Stimulated activated CD4-positive, alpha-beta T cell treated with anti-CD3 and anti-CD28 coated beads, Interleukin-15, amount 100 ng/mL, for 1 hour (primary cell): ENCODE data around the gene CCR4.
"Not testable (repeated sequence)": the region's sequence is repeated elsewhere in the genome, so short reads cannot be mapped to it uniquely, and the experiment has no call there.

ENCODE experiments used
- DNase-seq, 2 donors: peaks; one replicate each; pipeline ENCODE4 v3.0.0-alpha.2; 2020; ENCODE audit warnings: low read depth in 1 of 2, low spot score in 1 of 2

Gene CCR4

DNA sequence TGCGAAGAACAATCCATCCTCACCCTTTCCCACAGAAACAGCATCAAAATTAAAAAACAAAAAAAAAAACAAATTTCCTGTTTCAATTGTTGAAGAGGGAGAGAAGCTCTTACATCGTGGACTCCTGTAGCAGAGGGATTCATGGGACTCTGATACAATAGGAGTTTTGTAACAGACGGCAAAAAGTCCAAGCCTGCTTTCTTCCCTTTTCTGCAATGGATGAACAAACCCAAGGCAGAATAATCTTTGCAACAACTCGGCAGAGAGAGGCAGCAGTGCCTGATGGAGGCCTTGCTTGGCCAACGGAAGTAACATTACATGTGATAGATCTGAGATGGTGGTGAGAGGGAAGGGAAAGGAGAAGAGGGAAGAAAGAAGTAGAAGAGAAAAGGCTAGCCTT, 26.9 kb downstream of the CCR4 start:
- no peak for DNase-seq

DNA sequence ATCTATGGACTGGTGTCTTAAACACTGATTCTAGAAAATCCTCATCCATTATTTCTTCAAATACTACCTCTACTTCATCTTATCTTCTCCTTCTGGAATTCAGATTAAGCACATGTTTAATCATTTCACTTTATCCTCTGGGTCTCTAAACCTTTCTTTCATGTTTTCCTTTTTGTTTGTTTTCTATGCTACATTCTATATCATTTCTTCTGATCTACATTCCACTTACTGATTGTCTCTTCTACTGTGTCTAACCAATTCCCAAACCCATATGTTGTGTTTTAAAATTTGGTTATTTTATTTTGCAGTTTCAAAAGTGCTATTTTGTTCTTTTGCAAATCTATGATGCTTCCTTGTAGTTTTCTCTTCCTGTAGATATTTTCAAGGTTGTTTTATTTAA, 31.7 kb downstream of the CCR4 start:
- no peak for DNase-seq

DNA sequence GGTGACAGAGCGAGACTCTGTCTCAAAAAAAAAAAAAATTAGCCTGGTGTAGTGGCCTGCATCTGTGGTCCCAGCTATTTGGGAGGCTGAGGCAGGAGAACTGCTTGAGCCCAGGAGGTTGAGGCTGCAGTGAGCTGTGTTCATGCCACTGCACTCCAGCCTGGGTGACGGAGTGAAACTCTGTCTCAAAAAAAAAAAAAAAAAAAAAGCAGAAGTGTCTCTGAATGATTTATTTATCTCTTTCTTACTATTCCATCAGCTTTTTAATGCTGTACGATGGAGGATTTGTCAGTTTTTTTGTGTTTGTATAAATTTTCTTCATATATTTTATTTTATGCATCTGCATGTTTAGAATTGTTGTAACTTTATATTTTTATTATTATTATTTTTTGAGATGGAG, 33.5 kb downstream of the CCR4 start:
- DNase-seq, result not testable (repeated sequence)

DNA sequence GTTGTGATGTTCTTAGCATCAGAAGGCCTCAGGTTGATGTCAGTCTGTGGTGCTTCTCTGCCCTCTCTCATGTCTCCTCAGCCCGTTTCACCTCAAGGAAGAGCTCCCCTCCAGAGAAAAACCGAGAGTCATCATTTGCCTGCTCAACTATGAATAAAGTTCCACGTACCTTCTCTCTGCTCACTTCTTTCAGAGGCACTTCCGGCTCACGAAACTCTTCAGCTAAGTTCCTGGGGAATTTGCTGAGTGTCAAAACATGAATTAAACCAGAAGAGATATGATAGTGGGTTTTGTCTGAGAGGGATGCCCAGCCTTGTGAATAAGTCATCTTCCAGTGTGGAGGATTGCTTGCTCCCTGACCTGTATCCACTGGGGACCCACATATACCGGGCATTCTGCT, 37.7 kb downstream of the CCR4 start:
- no peak for DNase-seq

DNA sequence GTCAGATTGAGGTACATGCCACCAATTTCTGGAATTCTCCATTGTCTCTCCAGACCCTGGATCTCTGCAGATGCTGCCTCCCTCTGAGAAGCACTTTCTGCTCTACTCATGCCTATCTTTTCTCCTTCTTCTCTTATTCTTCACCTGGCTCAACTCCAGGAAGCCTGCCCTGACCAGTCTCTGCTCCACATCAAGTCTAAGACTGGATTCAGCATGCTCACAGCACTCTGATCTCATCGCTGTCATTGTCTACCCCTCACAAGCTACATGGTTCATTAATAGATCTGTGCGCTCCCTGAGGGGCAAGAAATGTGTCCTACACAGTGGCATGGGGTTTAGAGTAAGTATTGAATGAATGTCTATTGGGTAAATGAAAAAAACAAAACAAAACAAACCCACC, 38.7 kb downstream of the CCR4 start:
- no peak for DNase-seq

DNA sequence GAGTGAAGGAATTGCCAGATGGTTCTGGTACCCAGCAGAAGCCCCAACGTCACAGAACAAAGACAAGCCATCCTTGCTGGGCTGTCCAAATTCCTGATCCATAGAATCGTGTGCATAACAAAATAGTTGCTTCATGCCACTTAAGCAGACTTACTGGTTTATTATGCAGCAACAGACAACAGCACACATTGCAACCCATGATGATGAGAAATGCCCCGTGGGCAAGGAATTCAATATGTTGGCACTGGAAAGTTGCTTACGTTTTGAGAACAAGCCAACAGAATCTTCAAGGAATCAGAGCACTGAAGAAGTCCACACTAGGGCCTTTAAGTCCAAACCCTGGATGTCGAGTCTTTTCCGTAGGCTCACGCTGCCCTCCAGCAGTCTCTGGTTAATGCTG, 40.3 kb downstream of the CCR4 start:
- DNase-seq, result no peak

DNA sequence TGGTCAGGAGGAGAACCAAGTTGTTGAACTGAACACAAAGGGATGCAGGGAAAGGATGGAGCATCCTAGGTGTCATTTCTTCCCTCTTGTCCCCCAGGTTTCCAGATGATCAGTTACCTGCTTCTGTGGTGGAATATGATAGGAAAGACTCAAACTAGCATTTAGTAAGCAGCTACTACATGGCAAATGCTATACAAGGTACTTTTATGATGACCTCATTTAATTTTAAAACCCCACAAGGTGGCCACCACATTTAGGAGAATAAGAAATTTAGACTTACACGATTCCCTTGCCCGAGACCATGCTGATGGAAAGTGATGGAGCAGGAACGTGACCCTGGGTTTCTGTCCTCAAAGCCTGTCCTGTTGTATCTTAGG, 40.9 kb downstream of the CCR4 start:
- no peak for DNase-seq

DNA sequence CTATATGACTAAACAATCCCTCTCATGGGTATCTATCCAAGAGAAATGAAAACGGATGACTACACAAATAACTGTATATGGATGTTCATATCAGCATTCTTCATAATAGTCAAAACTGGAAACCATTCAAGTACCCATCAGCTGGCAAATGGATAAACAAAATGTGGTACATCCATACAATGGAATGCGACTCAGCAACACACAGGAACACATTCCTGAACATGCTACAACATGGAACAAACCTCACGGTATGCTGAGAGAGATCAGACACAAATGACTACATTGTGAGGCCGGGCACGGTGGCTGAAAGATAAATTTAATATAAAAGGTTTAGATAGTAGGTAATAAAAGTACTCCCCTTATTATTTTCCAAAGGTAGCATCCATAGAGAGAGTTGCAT, 42.6 kb downstream of the CCR4 start:
- no peak for DNase-seq

DNA sequence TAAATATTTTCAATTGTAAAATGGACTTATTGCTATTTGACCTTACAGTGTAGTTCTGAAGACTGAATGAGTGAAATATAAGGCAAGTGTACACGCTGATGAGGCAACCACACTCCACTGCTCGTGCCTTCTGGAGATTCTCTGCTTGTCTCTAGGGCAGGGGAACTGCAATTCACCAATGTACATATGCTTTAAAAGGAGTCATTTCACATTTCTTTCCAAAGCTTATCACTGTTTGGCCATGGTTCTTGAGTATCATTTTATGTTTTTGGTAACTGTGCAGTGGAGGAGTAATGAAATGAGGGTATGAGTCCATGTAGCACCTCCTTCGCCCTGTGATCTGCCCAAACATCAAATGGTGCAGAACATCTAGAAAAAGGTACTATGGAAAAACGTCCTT, 43.7 kb downstream of the CCR4 start:
- DNase-seq, result no peak

DNA sequence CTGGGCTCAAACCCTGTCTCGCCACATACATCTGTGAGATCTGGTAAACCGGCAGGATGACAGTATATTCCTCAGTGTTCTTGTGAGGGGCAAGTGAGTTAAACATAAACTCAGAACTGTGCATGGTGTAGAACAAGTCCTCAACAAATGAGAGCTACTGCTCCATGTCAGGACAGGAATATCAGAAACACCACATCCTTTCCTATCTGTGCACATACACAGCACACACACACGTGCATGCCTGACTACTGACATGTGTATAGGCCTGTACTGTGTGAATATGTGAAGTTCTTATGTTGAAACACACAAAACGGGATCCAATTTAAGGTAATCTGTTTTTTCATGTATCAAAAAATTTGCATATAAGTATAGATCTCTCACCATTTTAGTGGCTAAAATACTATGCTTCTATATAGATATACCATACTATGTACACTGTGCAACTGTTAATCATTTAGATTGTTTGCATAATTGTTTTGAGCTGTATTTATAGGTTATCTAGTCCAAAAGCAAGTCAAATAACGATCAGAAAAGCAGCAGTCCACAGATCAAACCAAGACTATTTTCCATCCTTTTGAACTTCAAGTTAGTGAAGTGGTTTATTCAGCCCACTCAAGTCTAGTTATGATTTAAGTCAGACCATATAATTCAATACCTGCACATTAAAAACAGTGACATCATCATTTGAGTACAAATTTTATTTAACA, 44.8 kb downstream of the CCR4 start:
- DNase-seq, result no peak

DNA sequence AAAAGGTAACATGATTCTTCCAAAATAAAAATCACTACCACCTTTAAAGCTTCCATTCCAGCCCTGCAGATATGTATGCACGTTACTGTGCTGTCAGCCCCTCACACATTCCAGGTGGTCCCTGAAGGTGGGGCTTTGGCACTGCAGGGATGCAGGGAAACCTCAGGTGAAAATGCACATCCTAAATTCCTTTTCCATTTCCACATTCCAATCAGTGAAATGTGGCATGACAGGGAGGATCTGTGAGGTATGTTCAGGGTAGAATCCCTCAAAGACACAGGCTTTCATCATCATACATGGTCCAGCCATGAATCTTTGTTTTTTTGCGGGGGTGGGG, 45.3 kb downstream of the CCR4 start:
- no peak for DNase-seq

DNA sequence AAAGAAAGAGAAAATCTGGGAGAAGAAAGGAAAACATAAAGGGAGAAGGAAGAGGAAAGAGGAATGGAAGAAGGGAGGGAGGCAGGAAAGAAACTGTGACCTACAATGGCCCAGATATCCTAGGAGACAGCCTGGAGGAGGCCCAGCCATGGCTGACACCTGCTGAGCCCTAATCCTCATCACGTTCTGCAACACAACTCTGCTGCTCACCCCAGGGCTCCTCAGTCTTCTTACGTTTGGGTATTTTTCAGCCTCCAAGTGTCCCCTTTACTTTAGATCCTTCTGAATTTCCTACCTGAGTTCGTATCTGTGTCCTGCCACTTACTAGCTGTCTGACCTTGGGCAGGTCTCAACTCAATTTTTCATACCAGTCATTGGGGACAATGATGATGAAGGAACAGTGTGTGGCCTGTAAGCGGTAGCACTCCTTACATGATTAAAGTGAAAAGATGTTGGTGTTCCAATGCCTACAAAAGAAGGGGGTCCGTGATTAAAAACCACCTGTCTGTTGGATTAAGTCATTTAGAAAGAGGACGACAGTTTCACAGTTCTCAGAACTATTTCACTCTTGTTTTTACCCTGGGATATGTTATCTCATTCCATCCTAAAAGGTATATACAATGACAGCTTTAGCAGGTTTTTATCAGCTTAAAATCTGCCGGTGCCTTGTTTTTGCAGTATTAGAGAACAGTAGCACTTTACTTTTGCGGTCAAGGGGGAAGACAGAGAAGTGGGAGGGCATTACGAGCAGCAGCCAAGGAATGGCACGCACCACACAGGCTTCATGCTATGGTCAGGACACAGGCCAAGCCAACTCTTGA, 47.4 kb downstream of the CCR4 start:
- no peak for DNase-seq

DNA sequence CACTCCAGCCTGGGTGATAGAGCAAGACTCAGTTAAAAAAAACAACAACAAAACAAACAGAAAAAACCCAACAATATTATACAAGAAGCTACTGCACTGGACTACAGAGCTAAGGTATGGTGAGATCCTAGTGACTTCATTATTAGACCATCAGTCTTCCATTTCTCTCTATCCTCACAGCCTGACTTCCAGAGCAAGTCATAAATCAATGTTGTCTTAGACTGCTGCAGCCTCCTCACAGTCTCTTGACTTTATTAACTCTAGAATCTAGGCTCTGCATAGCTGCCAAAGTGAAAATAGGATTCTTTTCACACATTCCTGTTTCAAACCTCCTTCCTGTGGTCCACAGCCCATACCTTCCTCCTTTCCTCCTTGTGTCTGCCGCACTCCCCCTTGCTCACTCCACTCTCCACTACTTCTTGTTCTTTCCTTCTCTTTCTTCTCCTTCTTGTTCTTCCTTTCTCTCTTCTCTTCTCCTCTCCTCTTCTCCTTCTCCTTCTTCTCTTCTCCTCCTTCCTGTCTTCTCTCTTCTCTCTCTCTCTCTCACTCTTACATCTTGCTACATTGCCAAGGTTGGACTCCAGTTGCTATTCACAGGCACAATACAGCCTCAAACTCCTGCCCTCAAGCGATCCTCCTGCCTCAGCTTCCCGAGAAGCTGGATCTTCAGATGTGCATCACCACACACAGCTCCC, 49.4 kb downstream of the CCR4 start:
- DNase-seq, result no peak

DNA sequence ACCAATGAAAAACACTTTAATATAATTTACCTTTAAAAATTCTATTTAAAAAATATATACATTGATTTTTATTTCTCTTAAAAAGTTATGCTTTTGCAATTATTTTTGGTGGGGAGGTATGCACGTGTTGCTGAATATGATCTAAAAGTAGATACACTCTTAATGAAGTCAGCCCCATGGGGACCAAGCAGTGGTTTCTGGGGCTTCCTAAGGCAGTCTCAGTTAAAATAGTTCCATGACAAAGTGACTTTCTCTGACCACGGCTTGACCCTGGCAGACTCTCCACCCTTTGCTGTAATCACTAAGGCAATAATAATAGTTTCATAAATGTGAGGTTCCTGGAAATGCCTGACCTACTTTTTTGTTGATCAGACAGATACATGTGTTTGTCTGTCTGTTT, 50.4 kb downstream of the CCR4 start:
- no peak for DNase-seq

DNA sequence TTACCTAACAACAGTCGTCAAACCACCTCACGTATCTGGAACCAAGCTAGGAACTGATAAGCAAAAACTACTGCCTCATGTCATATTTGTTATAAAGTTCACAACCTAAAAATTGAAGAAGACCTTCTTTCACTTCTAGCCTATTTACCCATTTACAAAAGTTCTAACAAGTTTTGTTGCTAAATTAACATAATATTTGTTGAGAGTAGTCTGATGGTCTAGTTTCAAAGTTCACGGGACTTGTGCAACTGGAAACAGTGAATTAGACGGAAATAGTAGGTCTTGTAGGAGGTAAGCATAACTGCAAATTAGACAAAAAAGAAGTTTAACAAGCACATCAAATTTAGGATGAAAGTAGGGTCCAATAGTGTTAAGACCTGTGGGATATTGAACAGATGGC, 51.9 kb downstream of the CCR4 start:
- DNase-seq, result no peak

DNA sequence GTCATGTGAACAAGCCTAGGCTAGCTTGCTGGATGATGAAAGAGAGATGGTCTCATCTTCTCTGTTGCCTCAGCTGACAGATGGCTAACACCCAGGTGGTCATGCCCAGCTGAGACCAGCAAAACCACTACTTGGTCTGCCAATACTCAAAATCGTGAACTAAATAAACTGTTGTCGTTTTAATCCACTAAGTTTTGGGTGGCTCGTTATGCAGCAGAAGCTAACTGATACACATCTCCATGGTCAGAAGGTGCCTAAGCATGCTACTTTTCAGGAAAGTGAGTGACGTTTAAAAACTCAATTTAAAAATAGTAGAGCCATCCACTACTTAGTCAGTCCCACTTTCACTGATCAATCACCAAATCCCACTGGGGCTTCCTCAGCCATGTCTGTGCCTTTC, 52.8 kb downstream of the CCR4 start:
- no peak for DNase-seq

DNA sequence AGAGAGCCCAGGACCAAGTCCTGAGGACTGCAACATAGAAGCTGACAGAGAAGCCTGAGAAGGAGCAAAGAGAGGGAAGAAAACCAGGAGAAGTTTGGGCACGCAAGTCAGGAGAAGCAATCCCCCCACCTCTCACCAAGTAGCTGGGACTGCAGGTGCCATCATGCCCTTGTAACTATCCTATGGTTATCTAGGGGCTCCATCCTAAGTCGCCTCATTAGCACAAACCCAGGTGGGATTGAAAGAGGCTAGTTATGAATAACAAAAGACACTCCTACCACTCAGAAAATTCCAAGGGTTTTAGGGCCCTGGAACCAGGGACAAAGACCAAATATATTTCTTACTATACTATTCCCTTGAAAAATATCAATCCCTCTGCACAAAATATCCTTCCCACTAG, 53.5 kb downstream of the CCR4 start:
- no peak for DNase-seq
